Subcutaneous abdominal adipose tissue (tissue), 5 donors: ENCODE results near the gene CKAP5.
"Not testable (repeated sequence)": the region's sequence is repeated elsewhere in the genome, so short reads cannot be mapped to it uniquely, and the experiment has no call there.

Source experiments
- H3K27ac ChIP-seq: one replicate; pipeline ENCODE4 v1.7.0; 2013; ENCODE audit warnings: low read depth, mild to moderate bottlenecking, inconsistent platforms, low read length, moderate library complexity
- H3K27me3 ChIP-seq, 5 donors: one replicate each; pipeline ENCODE4 v1.7.0; 2013; ENCODE audit warnings: low read length in 5 of 5, inconsistent platforms in 1 of 5; ENCODE audit not compliant: control insufficient read depth in 5 of 5, insufficient read depth in 4 of 5
- H3K36me3 ChIP-seq, 5 donors: one replicate each; pipeline ENCODE4 v1.7.0; 2013; ENCODE audit warnings: low read length in 5 of 5; ENCODE audit not compliant: control insufficient read depth in 5 of 5, insufficient read depth in 5 of 5
- H3K4me1 ChIP-seq, 5 donors: one replicate each; pipeline ENCODE4 v1.7.0; 2013; ENCODE audit warnings: low read length in 5 of 5, mild to moderate bottlenecking in 3 of 5, moderate library complexity in 1 of 5; ENCODE audit not compliant: control insufficient read depth in 5 of 5, insufficient read depth in 5 of 5
- H3K4me3 ChIP-seq, 5 donors: one replicate each; pipeline ENCODE4 v1.7.0; 2013; ENCODE audit warnings: low read length in 5 of 5, low read depth in 1 of 5
- H3K9ac ChIP-seq, 5 donors: one replicate each; pipeline ENCODE4 v1.7.0; 2013; ENCODE audit warnings: low read length in 5 of 5, mild to moderate bottlenecking in 4 of 5, moderate library complexity in 3 of 5
- H3K9me3 ChIP-seq, 5 donors: one replicate each; pipeline ENCODE4 v1.7.0; 2013; ENCODE audit warnings: low read length in 5 of 5; ENCODE audit not compliant: control insufficient read depth in 5 of 5
- donor health status: healthy.
- donor health status: healthy.
- donor health status: healthy.
- donor health status: healthy.
- donor health status: healthy.

The CKAP5 gene

DNA sequence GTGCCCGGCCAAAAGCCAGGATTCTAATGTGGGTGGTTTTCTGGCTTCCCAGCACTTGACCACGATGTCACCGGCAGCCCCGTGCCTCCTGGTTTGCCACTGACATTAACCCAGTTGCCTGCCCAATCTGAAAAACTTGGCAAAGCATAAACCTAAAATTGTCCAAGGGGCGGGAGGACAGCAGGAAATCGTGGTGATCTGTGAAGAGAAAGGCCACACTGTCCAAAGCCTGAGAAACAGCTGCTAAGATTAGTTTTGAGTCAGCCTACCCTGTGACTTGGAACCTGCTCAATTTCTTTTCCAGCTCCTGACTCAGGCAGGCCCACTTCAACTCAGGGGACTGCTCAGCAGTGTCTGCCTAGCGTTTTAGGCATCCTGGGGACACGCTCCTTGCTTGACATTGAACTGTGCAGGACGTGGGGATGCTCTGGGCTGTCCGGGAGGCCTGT is 135.2 kb downstream of the CKAP5 start:
- H3K9ac ChIP-seq, result no peak overlapping the region
- H3K4me3 ChIP-seq, result no peak overlapping the region
- peak overlapping the region; percentile 68 for H3K27ac ChIP-seq
- H3K9me3 ChIP-seq, result no peaks in the 10 kb centered on the region
- H3K4me1 ChIP-seq, result peaks cover 0 to 2% (median 0%) of the 10 kb centered on the region in 5 donors
- peaks cover under 1 to 17% (median 15%) of the 10 kb centered on the region in 5 donors for H3K36me3 ChIP-seq
- no peaks in the 10 kb centered on the region for H3K27me3 ChIP-seq

DNA sequence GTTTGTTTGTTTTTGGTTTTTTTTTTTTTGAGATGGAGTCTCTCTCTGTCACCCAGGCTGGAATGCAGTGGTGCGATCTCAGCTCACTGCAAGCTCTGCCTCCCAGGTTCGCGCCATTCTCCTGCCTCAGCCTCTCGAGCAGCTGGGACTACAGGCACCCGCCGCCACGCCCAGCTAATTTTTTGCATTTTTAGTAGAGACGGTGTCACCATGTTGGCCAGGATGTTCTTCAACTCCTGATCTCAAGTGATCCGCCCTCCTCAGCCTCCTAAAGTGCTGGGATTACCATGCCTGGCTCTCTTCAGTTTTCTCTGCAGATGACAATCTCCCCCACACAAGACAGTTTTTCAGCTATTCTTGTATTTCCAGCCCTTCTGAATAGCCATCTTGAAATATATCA is 136.7 kb downstream of the CKAP5 start:
- not testable (repeated sequence) for H3K9me3 ChIP-seq, H3K4me1 ChIP-seq, H3K27me3 ChIP-seq, H3K4me3 ChIP-seq, H3K9ac ChIP-seq, H3K27ac ChIP-seq
- H3K36me3 ChIP-seq, result peaks cover 2 to 32% (median 30%) of the 10 kb centered on the region in 5 donors

DNA sequence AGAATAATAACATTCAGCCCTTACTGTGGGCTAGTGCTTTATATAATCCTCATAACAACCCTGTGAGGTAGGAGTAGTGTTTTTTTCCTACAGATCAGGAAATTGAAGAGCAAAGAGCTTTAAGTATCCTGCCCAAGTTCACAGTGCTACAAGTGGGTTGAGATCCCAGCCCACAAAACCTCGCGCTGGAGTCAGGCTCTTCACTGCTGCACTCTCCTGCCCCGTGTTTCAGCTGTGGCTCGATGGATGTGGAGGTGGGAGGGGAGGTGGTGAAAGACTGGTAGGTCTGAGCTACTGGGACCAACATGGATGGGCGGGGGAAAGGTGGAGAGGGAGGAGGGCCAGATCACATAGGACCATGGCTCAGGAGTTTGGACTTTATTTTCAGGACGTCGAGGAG is 139.2 kb downstream of the CKAP5 start:
- Histone ChIP-seq H3K27me3 (no peaks in the 10 kb centered on the region), H3K36me3 (peaks cover 6 to 53% (median 48%) of the 10 kb centered on the region in 5 donors), H3K4me1 (peaks cover 0 to 9% (median 1%) of the 10 kb centered on the region in 5 donors), H3K9me3 (no peaks in the 10 kb centered on the region), H3K4me3 (no peak overlapping the region), H3K27ac (no peak overlapping the region), H3K9ac (no peak overlapping the region)

- H3K36me3 ChIP-seq, result peaks cover 6 to 53% (median 48%) of the 10 kb centered on the region in 5 donors
- H3K27ac ChIP-seq, result no peak overlapping the region
- H3K27me3 ChIP-seq, result no peaks in the 10 kb centered on the region
- H3K9me3 ChIP-seq, result no peaks in the 10 kb centered on the region
- H3K4me3 ChIP-seq, result no peak overlapping the region
- H3K4me1 ChIP-seq, result peaks cover 4 to 19% (median 10%) of the 10 kb centered on the region in 5 donors
- no peak overlapping the region for H3K9ac ChIP-seq
Measured at GRCh38 chr11:46705070-46705688, 140.9 kb downstream of the CKAP5 start.

- Histone ChIP-seq H3K27me3 (no peaks in the 10 kb centered on the region), H3K9me3 (no peaks in the 10 kb centered on the region), H3K27ac (peak overlapping the region; percentile 95), H3K4me3 (peak overlapping the region; percentile 98 to 100 (median 99)), H3K4me1 (peaks cover 10 to 58% (median 47%) of the 10 kb centered on the region in 5 donors), H3K9ac (peak overlapping the region; percentile 87 to 100 (median 95)), H3K36me3 (peaks cover 6 to 42% (median 39%) of the 10 kb centered on the region in 5 donors)
Measured at GRCh38 chr11:46701078-46701654, 144.9 kb downstream of the CKAP5 start.

- no peaks in the 10 kb centered on the region for H3K9me3 ChIP-seq
- H3K27ac ChIP-seq, result peak within 1 kb of the TSS; percentile 95
- H3K4me3 ChIP-seq, result peak within 1 kb of the TSS; percentile 98 to 100 (median 99)
- no peaks in the 10 kb centered on the region for H3K27me3 ChIP-seq
- peaks cover 10 to 65% (median 54%) of the 10 kb centered on the region in 5 donors for H3K4me1 ChIP-seq
- peaks cover 4 to 42% (median 38%) of the 10 kb centered on the region in 5 donors for H3K36me3 ChIP-seq
- H3K9ac ChIP-seq, result peak within 1 kb of the TSS; percentile 87 to 100 (median 95)
Measured at GRCh38 chr11:46700241-46701077, 145.6 kb downstream of the CKAP5 start, which contains the start of the genes ARHGAP1 and ZNF408. ARHGAP1 (minus strand) TSS chr11:46700619; CDS start chr11:46696107, 4,512 bp downstream. ZNF408 (plus strand) TSS chr11:46701031; CDS start chr11:46701048, 17 bp downstream.

- peaks cover 4 to 44% (median 38%) of the 10 kb centered on the region in 5 donors for H3K36me3 ChIP-seq
- H3K9ac ChIP-seq, result peak overlapping the region in 1 of 5 donors; percentile 11
- H3K4me1 ChIP-seq, result peaks cover 10 to 78% (median 65%) of the 10 kb centered on the region in 5 donors
- peak overlapping the region in 1 of 5 donors; percentile 98 for H3K4me3 ChIP-seq
- H3K9me3 ChIP-seq, result no peaks in the 10 kb centered on the region
- H3K27me3 ChIP-seq, result no peaks in the 10 kb centered on the region
- no peak overlapping the region for H3K27ac ChIP-seq
Measured at GRCh38 chr11:46698597-46698996, 147.5 kb downstream of the CKAP5 start.

- H3K9me3 ChIP-seq, result no peaks in the 10 kb centered on the region
- no peaks in the 10 kb centered on the region for H3K27me3 ChIP-seq
- peak overlapping the region; percentile 17 for H3K27ac ChIP-seq
- peaks cover 0 to 40% (median 36%) of the 10 kb centered on the region in 5 donors for H3K36me3 ChIP-seq
- H3K4me3 ChIP-seq, result peak overlapping the region in 1 of 5 donors; percentile 17
- H3K4me1 ChIP-seq, result peaks cover 10 to 80% (median 67%) of the 10 kb centered on the region in 5 donors
- peak overlapping the region in 3 of 5 donors; percentile 8 to 59 (median 17) for H3K9ac ChIP-seq
Measured at GRCh38 chr11:46697723-46698122, 148.4 kb downstream of the CKAP5 start.

DNA sequence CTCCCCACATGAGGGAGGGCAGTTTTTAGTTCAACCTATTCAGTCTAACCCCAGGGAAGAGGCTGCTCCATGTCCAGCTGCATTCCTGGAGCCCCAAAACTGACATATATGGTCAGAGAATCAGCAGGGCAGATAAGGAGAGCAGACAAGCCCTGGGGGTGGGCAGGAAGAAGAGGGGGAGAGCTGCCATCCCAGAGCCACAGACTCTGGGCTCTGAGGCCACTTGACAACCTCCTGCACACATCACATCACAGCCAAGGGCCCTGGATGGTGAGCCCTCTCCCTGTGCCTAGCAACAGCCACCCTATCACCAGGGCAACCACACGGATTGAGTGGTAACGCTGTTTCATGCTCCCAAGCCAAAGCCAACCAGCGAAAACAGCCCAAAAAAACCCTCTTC is 148.8 kb downstream of the CKAP5 start:
- Histone ChIP-seq H3K4me3 (peak overlapping the region in 1 of 5 donors; percentile 17), H3K27me3 (no peaks in the 10 kb centered on the region), H3K9me3 (no peaks in the 10 kb centered on the region), H3K9ac (peak overlapping the region in 2 of 5 donors; percentile 17 to 59), H3K4me1 (peaks cover 10 to 76% (median 67%) of the 10 kb centered on the region in 5 donors), H3K27ac (no peak overlapping the region), H3K36me3 (peaks cover 0 to 38% (median 35%) of the 10 kb centered on the region in 5 donors)
